Measurements from ENCODE around the gene IFI27L1.

Gene IFI27L1

GRCh38 chr14:94080621-94081385, at the start of gene IFI27L1, which contains the start of gene DDX24:
Gene IFI27L1 (plus strand): TSS chr14:94081310. CDS start chr14:94096938, 15,628 bp downstream.
Gene DDX24 (minus strand): TSS chr14:94081202. CDS start chr14:94079742, 1,460 bp downstream.
- peak; percentile 93 to 94 for DNase-seq

- no peak for DNase-seq
Observed at GRCh38 chr14:94031883-94032279, 49.2 kb upstream of the IFI27L1 start.

DNA sequence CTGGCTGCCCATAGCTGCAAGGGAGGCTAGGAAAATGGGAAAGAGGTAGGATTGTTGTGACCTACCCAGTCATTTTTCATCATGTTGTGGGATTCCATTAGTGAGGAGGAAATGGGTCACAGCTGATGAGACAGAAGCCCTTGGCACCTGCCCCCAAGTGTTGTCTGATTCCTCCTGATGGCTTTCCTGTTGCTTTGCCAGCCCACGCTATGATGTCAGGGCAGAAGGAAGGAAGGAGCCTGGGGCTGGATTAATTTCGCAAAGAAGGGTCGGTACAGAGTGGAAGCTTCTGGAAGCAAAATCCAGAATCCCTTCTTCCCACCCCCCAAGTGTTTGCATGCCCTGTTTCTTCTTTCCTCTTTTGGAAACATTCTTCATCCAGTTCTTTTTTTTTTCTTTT, 46.2 kb upstream of the IFI27L1 start:
- no peak for DNase-seq

- peak; percentile 69 to 82 for DNase-seq
Observed at GRCh38 chr14:94036313-94037167, 44.6 kb upstream of the IFI27L1 start.

GRCh38 chr14:94037954-94038353, 43.2 kb upstream of the IFI27L1 start:
- no peak for DNase-seq

GRCh38 chr14:94038510-94038909, 42.6 kb upstream of the IFI27L1 start:
- no peak for DNase-seq

- no peak for DNase-seq
Observed at GRCh38 chr14:94038921-94039629, 42.0 kb upstream of the IFI27L1 start.

GRCh38 chr14:94040247-94040646, 40.9 kb upstream of the IFI27L1 start:
- DNase-seq = no peak

GRCh38 chr14:94040796-94041195, 40.3 kb upstream of the IFI27L1 start:
- DNase-seq = no peak

GRCh38 chr14:94041551-94042346, 39.4 kb upstream of the IFI27L1 start:
- DNase-seq = no peak

GRCh38 chr14:94042433-94043091, 38.5 kb upstream of the IFI27L1 start:
- no peak for DNase-seq

DNA sequence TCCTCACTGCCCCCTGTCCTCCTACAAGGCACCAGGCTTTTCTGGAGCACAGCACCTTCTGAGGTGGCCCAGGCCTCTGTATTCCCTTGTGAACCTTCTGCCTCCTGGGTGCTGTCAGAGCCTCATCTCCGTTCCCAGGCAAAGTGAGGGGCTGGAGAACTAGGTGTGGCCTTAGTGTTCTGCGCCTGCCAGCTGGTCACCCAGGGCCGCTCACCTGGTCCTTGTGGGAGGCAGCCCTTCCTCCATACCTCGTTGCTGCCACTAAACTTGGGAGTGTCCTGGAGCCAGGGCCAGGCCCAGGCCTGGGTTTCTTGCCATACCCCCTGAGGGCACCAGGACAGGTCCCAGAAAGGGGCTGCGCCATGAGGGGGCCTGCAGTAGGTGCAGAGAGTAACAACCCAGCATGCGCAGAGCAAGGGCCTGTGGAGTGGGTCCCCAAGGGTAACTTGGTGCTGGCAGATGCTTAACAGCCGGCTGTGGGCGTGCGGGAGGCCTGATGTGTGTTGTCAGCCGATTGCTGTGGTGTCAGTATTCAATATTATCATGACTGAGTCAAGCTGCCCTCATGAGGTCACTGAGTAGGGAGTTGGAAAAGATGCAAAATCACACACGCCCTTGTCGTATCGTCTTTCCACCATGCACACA, 37.9 kb upstream of the IFI27L1 start:
- no peak for DNase-seq

DNA sequence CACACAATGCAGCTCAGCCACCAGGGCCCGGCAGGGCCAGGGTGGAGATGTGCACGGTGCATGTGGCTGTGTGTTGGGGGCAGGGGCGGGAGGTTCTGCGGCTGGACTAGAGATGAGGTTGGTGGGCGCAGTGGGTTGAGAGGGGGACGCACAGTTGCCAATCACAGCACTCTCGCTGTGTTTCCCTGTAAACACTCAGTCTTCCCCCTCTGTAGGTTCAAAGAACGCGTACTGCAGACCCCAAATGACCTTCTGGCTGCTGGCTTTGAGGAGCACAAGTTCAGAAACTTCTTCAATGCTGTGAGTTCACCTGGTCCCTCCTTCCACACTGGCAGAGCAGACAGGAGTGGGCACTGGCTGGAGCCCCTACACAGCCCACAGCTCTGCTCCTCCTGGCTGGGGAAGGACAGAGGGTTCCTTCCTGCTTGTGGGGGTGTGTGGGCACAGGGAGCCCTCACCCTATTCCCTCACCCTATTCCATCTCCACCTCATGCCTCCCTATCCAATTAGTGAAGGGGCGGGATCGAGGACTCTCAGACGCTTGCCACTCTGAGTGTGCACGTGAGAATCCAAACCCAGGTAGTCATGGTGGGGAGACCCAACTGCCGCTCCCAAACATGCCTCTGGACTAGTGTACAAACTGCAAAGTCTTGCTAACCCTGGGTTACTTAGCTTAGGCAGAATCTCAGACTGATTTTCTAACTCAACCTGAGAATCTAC, 37.2 kb upstream of the IFI27L1 start:
- DNase-seq = no peak

- DNase-seq = no peak
Observed at GRCh38 chr14:94044476-94045091, 36.5 kb upstream of the IFI27L1 start.

GRCh38 chr14:94045101-94045500, 36.0 kb upstream of the IFI27L1 start:
- no peak for DNase-seq

GRCh38 chr14:94045563-94046345, 35.4 kb upstream of the IFI27L1 start:
- DNase-seq = no peak

- no peak for DNase-seq
Observed at GRCh38 chr14:94046696-94047250, 34.3 kb upstream of the IFI27L1 start.

- DNase-seq = no peak
Observed at GRCh38 chr14:94047581-94047980, 33.5 kb upstream of the IFI27L1 start.
